GM18519 (cell line): Measurements from ENCODE around the gene CRY2.
"Not testable (repeated sequence)": the region's sequence is repeated elsewhere in the genome, so short reads cannot be mapped to it uniquely, and the experiment has no call there.

Experiments used
- ATAC-seq: cut with Tn5 transposase; IDR thresholded peaks from one replicate; pipeline ENCODE4 v1.9.1; 2021; ENCODE audit warnings: mild to moderate bottlenecking, moderate library complexity; ENCODE audit not compliant: unreplicated experiment, low FRiP score

CRY2 gene

DNA sequence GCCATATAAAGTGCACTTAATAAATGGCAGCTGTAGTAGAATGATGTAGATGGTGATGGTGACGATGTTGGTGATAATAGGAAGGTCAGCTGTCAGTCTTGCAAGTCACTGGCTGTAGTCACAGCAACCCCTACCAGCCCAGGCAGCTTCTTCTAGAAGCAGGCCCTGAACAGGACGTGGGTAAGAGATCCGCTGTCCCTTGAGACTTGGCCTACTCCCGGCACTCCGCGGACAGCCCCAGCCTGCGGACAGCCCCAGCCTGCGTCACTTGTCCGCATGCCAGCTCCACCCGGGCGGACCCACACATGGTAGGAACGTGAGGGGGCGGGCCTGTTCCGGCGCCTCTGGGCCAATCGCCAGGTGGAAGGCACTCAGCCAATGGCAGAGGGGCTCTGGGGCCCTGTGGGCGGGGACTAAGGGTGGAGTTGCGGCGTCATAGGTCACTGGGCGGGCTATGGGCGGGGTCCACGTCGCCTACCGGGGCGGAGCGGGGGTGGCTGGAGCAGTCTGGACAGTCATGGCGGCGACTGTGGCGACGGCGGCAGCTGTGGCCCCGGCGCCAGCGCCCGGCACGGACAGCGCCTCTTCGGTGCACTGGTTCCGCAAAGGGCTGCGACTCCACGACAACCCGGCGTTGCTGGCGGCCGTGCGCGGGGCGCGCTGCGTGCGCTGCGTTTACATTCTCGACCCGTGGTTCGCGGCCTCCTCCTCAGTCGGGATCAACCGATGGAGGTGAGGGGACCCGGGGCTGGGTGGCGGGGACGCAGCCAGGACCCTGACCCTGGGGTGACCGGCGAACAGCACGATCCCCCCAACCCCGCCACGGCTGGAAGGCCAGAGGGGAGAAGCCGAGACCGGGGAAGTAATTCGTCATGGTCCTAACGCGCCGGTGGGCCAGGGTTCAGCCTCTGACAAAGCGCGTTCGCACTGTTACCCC is at the start of gene CRY2:
Gene CRY2 (plus strand): TSS at position 502 of the 937 bp plus-strand sequence. CDS start 16 bp downstream, at position 518.
- ATAC-seq: peak; percentile 88

DNA sequence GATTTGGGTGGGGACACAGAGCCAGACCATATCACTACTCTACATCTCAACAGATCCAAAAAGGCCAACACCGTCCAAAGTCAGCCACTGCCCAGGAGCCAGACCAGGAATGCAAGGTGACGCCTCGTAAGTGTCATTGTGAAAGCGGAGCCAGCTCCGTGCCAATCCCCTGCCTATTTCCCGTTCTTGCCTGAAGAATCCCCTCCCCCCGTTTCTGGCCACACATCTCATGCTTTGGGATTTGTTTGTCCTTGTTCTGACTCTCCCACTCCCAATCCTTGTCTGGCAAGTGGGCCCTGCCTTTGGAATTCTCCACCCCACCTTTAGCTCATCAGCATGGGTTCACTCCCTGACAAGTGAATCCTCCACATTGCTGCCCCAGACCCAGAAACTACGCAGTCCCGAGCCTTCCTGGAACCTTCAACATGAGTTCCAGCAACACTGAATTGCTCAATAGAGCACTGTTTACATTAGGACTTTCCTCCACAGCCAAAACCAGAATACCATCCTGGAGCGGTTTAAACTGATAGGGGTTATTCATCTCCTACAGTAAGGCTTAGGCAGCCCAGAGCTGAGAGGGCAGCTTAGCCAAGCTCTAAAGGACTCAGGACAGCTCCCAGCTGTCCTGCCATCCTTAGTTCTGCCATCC is 48.4 kb upstream of the CRY2 start:
- ATAC-seq: no peak

- no peak for ATAC-seq
These were observed 47.7 kb upstream of the CRY2 start for GRCh38 chr11:45799562-45799961.

GRCh38 chr11:45800261-45800660 is 47.0 kb upstream of the CRY2 start:
- no peak for ATAC-seq

DNA sequence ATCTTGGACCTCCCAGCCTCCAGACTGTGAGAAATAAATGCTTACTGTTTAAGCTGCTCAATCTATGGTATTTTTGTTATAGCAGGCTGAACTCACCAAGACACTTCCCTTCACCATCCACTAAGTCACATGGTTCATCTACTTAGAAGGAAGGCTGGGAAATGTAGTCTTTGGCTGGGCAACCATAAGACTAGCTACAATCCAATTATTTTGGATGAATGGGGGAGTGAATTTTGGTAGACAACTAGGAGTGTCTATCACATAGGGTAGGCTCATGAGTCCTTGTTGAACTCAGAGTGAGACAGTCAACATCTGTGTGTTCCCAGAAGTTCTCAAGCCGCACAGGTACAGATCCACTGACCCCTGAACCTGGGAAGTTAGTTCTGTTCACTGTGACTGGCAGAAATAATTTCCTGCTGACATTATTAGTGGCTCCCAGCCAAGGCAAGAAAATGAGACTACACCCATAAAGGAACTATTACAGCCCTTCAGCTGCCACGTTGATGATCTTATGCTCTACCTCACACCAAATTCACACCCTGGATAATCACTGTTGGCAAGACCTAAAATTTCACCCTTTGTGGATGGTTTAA is 45.5 kb upstream of the CRY2 start:
- no peak for ATAC-seq

DNA sequence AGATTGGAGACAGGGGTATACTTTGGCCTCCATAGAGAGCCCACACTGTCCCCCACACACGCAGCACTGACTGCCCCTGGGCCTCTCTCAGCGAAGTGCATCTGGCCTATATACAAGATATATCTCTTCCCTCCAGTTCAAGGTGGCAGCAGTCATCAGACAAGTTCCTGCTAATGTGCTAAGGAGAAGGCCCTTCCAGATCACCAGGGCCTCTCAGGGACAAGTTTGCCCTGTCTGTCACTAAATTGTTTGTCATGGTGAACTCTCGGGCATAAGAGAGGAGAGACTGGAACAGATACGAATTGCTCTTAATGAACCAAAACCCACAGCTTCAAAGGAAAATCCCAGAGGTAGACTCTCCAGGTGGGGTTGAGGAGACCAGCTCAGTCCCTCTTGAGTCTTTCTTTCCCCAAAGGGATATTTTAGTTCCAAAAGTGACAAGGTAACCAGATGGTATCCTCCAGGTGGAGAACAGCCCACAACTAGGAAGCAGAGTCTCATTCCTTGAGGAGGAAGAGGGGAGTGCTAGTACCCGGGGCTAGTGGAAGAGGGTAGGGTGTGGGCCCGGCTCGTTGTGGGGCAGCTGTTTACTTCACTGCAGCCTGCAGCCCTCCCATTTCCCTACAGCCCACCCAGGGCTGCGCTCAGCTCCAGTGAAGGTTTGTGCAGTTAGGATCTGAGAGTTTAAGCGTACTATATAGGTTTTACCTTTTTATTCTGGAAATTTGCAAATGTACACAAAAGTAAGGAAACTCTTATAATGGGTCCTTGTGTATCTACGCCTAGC is 44.6 kb upstream of the CRY2 start:
- no peak for ATAC-seq

- no peak for ATAC-seq
These were observed 43.1 kb upstream of the CRY2 start for GRCh38 chr11:45803971-45804760.

DNA sequence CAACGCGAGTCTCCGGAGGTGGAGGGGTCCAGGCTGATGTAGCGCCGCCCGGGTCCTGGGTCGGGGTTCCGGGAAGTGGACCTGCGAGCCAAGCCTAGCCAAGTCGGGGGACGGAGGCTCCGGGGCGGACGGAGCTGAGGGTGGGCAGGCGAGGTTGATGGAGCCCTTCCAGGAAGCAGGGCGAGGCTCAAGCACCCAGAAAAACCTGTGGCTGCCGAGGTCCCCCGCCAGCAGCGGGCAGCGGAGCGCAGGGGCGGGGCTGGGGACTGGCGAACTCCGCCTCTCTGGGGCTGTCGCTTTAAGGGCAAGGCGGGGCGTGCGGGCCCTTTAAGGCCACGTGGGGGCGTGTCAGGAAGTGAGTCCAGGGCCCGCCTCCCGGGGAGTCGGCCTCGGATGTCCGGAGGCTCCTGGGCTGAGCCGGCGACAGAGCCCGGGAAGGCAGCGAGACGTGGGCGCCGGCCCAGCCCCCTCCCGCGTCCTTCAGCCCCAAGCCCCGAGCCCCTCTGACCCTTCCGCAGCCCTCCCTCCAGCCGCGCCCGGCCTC is 42.4 kb upstream of the CRY2 start, which contains the start of gene SLC35C1:
Gene SLC35C1 (plus strand): TSS at position 389 of the 544 bp plus-strand sequence. CDS start 653 bp downstream, outside the sequence.
- ATAC-seq: peak; percentile 80

GRCh38 chr11:45805305-45806071 is 41.8 kb upstream of the CRY2 start:
- ATAC-seq: no peak

GRCh38 chr11:45806072-45806933 is 41.0 kb upstream of the CRY2 start:
- ATAC-seq: no peak

DNA sequence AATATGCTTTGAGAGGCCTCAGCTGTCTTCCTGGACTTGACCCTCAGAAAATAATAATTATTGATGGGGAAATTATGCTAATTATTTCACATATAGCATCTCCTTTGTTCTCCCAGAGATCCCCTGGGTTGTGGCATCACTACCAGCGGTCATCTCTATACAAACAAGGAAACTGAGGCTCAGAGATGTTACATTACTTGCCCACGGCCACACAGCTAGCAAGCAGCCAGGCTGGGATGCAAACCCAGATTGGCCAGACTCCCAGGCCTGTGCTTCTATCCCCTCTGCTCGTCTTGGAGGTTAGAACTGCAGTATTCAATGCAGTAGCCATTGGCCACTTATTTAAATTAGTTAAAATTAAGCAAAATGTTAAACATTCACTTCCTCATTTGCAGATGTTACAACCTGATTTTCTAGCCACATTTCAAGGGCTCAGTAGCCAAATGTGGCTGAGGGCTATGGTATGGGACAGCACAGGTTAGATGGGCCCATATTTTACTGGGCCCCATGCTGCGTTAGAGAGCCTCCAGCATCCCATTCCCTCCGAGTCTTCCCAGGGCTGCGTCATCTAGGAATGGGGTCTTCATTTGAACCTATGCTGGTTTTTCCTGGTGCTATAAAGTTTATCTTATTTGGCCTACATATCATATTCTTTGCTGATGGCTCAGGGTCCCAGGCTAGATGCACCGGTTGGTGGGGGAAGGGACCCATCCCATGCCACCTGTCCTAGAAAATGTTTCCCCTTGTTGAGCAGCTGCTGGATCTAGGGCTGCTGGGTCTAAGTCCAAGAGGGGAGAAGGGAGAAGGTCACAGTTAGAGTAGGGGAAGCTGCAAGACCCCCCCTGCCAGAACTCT is 40.1 kb upstream of the CRY2 start:
- no peak for ATAC-seq

- ATAC-seq: no peak
These were observed 39.5 kb upstream of the CRY2 start for GRCh38 chr11:45807792-45808238.

- ATAC-seq: not testable (repeated sequence)
These were observed 38.8 kb upstream of the CRY2 start for GRCh38 chr11:45808427-45808826.

- ATAC-seq: no peak
These were observed 37.5 kb upstream of the CRY2 start for GRCh38 chr11:45809456-45810395.

DNA sequence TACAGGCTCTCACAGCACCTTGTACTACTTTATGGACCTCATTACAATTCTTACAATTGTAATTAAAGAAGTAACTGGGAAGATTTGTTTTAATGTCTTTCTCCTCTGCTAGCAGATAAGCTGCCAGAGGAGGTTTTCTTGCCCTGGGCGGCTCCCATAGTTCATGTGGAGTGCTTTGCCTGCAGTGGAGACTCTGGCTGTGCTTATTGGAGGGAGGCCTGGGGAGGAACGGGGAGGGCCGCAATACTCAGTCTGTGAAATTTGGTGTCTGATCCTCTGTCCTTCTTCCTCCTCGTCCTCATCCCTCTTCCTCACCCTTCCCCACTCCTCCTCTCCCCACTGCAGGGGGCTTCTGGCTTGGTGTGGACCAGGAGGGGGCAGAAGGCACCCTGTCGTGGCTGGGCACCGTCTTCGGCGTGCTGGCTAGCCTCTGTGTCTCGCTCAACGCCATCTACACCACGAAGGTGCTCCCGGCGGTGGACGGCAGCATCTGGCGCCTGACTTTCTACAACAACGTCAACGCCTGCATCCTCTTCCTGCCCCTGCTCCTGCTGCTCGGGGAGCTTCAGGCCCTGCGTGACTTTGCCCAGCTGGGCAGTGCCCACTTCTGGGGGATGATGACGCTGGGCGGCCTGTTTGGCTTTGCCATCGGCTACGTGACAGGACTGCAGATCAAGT is 36.7 kb upstream of the CRY2 start:
- no peak for ATAC-seq
